Stimulated activated CD4-positive, alpha-beta T cell treated with anti-CD3 and anti-CD28 coated beads, TNF-alpha, amount 100 ng/mL, for 24 hours (primary cell): ENCODE data around the gene IDUA.
A peak's percentile ranks its signal among the peaks of the same experiment; 100 is the strongest.

Experiments used
- DNase-seq, 3 experiments: peaks; one replicate each; pipeline ENCODE4 v3.0.0-alpha.2; 2020; ENCODE audit warnings: low read depth in 3 of 3

IDUA gene

DNA sequence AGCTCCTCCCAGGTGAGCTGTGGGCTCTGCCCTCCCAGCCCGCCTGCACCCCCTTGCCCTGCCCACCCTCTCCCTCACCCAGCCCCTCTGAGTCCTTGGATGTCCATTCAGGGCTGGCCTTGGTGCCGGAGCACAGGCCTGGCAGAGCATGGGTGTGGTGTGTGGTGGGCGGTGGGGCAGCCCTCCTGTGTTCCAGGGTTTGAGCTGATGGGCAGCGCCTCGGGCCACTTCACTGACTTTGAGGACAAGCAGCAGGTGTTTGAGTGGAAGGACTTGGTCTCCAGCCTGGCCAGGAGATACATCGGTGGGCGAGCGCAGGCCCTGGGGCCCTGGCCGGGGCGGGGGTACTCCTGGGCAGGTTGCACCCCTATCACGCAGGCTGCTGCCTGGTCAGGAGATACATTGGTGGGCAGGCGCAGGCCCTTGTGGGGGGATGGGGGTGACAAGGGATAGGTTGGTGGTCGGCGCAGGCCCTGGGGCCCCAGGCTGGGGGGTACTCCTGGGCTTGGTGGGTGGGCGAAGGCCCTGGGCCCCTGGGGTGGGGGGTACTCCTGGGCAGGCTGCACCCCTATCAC is 13.9 kb downstream of the IDUA start:
- no peak for DNase-seq

DNA sequence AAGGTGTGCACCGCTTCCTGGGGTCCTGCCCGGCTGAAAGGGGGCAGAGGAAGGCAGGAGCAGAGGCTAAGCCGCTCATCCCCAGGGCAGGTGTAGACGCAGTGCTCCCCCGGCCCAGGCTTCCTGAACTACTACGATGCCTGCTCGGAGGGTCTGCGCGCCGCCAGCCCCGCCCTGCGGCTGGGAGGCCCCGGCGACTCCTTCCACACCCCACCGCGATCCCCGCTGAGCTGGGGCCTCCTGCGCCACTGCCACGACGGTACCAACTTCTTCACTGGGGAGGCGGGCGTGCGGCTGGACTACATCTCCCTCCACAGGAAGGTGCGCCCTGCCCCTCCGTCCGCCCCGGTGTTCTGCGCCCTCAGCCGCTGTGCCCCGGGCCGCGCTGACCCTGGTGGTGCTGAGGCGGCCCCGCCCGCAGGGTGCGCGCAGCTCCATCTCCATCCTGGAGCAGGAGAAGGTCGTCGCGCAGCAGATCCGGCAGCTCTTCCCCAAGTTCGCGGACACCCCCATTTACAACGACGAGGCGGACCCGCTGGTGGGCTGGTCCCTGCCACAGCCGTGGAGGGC is 14.8 kb downstream of the IDUA start:
- DNase-seq = no peak

DNA sequence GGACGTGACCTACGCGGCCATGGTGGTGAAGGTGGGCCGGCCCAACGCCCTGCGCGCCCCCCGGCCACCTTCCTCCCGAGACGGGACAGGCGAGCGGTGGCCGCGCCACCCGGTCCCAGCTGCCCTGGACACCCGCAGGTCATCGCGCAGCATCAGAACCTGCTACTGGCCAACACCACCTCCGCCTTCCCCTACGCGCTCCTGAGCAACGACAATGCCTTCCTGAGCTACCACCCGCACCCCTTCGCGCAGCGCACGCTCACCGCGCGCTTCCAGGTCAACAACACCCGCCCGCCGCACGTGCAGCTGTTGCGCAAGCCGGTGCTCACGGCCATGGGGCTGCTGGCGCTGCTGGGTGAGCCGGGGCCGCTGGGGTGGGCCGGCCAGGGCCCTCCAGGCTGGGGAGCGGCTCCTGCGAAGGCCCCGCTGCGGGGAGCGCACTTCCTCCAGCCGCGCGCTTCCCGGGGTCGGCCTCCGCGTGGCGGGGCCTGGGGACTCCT is 15.3 kb downstream of the IDUA start:
- DNase-seq = no peak

DNA sequence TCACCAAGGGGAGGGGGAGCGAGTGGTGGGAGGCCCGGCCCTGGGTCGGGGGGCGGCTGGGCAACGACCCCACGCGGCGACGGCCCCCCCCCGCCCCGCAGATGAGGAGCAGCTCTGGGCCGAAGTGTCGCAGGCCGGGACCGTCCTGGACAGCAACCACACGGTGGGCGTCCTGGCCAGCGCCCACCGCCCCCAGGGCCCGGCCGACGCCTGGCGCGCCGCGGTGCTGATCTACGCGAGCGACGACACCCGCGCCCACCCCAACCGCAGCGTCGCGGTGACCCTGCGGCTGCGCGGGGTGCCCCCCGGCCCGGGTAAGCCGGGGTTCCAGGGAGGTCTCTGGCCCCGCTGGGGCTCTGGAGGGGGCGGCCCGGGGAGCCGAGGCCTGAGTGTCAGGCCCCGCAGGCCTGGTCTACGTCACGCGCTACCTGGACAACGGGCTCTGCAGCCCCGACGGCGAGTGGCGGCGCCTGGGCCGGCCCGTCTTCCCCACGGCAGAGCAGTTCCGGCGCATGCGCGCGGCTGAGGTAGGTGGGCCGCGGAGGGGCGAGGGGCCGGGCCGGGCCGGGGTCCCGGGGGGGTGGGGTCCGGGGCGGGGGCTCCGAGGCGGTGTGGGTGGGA is 15.9 kb downstream of the IDUA start:
- DNase-seq = no peak

DNA sequence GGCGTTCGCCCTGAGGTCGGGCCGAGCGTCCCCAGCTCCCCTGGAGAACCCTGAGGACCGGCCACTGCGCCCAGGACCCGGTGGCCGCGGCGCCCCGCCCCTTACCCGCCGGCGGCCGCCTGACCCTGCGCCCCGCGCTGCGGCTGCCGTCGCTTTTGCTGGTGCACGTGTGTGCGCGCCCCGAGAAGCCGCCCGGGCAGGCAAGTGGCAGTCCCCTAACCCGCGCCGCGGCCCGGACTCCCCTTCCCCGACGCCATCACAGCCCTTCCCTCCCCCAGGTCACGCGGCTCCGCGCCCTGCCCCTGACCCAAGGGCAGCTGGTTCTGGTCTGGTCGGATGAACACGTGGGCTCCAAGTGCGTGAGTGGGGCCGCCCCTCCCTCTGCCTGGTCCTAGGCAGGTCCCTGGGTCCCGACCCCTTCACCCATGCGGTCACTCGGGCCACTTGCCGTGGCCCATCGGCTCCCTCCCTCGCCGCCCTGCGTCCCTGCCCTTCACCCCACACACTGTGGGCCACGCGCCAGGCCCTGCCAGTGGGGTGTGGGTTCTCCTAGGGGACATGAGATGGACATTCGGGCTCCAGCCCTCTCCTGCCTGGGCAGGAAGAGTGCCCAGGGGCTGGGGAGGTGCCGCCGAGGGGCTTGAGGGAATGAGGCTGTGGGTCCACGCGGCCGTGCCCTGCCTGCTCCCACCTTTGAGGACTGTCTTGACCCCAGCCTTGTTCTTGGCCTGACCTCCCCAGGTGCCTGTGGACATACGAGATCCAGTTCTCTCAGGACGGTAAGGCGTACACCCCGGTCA is 16.6 kb downstream of the IDUA start:
- no peak for DNase-seq

DNA sequence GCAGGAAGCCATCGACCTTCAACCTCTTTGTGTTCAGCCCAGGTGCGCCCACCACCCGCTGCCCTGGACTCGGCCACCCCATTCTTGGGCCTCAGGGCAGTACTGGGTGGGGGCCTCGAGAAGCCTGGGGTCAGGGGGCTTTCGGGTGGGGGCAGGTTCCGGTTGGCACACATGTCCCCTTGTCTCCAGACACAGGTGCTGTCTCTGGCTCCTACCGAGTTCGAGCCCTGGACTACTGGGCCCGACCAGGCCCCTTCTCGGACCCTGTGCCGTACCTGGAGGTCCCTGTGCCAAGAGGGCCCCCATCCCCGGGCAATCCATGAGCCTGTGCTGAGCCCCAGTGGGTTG is 17.2 kb downstream of the IDUA start:
- no peak for DNase-seq

DNA sequence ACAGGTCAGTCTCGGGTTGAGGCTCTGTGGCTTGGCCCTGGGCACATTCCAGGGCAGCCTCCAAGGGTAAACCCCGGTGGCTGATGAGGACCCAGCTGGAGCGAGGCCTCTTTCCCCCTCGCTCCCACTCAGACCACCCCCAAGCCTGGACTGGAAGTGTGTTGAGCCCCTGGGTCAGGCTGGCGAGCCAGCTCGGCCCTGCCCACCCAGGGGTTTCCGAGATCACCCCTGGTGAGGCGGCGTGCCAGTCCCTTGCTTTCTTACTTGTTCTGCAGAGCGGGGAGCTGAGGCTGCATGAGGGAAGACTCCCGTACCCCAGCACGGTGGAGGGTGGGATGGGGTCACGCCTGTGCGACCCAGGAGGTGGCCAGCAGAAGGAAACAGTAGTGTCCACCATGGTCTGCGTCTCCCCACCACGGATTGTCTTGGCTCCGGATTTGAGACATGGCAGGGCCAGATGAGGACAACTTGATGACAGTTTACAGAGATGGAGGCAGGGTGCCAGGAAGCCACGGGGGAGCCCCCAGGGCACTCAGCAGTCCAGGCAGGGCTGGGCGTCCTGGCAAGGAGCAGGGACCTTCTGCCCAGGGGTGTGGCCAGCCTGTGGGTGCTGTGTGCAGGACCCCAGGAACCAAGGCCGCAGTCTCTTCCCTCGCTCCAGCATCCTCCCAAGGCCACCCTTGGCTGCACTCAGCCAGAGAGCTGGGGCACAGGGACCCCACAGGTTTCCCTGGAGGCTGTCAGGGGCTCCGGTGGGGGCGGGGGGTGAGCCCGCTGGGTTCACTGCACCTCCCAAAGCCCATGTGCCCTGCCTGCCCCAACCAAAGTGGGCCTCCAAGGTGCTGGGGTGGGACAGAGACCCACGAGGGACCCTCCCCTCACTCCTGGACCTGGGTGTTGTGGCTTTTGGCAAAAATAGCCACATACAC is 18.0 kb downstream of the IDUA start:
- DNase-seq = no peak

DNA sequence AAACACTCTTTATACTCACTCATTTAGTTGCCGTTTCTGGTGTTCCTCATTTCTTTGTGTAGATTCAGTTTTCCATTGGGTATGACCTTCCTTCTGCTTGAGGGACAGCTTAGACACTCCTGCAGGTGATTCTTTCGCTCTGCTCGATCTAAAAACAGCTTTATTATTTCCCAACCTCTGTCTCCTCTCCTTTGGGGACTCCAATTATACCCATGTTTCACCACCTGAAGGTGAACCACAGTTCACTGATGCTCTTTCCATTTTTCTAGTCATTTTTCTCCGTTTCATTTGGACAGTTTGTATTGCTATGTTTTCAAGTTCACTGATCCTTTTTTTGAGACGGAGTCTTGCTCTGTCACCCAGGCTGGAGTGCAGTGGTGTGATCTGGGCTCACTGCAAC is 20.0 kb downstream of the IDUA start:
- no peak for DNase-seq

DNA sequence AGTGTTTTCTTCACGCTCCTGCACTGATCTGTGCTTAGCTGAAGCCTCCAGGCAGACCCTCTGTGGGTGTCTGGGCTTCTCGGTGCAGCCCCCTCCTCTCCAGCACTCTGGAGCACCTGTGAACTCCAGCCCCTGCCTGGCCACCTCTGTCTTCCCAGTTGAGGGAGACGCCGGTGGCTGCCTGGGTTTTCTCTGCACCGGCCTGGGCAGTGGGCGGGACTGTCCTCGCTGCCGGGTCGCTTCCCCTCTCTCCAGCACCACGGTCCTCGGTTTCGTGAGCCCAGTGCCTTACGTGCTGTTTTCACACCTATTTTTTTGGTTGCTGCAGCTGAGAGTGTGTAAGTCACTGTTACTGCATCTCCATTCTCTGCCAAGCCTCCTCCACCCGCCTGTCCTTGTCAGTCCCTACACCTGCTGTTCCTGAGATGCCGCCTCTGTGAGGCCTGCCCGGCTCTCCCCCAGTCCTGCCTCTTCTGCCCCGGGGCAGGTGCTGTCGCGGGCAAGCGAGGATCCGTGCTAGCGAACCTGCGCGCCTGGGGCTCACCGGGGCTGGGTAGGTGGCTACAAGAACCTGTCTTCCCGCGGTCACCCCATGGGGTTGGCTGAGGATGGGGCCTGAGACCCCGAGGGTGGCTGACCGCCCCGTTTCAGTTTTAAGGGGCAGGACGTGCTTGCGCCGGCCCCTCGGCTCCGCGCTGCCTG is 22.1 kb downstream of the IDUA start:
- DNase-seq = peak in 1 of 3 experiments; percentile 24

DNA sequence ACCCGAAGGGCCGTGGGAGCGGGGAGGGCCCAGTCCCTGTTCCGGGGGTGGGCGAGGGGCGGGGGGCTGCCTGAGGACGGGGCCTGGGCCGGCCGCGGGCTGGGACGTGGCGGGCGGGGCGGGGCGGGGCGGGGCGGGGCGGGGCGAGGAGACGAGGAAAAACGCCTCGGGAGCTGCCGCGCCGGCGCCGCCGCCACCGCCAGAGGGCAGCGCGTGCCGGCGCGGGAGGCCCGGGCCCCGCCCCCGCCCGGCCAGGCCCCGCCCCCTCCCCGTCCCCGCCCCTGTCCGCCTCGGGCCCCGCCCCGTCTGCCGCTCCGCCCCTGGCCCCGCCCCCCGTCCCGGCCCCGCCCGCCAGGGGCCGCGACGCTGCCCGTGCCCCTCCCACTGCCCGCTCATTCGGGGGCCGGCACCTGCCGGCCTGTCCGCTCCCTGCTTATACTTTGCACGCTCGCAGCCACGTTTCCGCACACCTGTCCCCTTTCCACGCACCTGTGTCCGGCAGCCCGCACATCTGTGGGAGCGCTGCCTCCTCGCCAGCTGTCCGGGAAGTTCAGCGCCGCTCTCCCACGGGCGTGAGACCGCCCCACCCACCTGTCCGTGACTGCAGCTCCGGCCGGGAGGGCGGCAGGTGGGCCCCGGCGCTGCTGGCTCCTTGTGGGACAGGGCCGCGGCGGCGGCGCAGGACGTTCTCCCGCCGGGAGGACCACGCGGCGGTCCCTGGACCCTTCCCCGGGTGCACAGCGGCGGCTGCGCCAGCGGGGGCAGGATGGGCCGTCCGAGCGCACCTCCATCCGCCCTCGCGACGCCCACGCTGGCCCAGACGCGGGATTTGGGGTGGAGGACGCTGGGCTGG is 22.9 kb downstream of the IDUA start:
- DNase-seq = peak in 2 of 3 experiments; percentile 45 to 61

DNA sequence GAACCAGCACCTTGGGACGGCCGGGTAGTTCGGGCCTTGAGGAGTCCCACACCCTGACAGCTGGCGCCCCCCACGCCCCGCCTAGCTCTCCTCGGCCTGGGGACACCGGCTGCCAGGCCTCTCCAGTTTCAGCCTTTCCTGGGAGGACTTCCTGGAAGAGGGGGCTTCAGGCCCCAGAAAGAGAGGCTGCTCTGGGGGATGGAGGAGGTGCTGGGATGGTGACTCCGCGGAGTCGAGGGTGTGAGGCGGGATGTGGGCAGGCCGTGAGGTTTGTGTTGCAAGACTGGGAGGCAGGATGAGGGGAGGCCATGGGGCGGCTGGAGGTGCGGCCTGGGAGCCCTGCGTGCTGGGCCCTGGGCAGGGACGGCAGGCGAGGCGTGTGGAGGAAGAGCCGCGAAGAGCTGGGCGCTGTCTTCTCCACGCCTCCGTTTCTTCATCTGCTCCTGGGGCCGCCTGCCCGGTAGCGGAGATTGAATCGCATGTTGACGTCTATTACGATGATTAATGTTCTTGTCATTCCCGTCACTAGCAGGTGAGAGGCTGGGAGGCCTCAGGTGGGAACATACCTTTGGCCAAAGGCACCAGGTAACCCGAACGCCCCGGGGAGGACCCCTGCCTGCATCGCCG is 23.7 kb downstream of the IDUA start:
- peak in 1 of 3 experiments; percentile 71 for DNase-seq

DNA sequence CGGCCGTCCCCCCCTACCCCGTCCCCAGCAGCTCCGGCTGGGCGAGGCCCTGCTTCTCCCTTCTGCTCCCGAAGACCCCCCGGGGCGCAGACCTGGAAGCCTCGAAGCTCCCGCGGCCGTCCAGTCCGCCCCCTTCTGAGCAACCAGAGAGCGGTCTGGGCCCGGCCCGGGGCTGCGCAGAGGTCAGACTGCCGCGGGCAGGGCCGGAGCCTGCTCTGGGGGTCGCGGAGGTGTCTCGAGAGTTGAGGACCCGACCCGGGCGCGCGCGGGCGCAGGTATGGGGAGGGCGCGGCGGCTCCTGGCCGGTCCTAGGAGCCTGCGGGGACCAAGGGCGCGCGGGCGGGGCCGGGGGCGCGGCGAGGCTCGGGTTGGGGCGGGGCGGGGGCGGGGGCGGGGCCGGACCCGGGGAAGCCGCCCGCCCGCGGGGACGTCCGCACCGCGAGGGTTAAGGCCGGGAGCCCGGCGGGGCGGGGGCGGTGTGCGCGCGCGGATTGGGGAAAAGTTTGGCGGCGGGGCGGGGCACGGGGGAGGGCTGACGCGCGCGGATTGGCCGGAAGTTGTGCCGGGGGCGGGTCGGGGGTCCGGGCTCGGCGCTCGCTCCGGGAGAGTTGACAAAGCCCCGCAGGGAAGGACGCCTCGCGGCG is 24.3 kb downstream of the IDUA start, which contains the start of gene FGFRL1:
Gene FGFRL1 (plus strand): TSS at position 605 of the 644 bp plus-strand sequence. CDS start 860 bp downstream, outside the sequence.
- DNase-seq = peak; percentile 79 to 94 (median 88)

DNA sequence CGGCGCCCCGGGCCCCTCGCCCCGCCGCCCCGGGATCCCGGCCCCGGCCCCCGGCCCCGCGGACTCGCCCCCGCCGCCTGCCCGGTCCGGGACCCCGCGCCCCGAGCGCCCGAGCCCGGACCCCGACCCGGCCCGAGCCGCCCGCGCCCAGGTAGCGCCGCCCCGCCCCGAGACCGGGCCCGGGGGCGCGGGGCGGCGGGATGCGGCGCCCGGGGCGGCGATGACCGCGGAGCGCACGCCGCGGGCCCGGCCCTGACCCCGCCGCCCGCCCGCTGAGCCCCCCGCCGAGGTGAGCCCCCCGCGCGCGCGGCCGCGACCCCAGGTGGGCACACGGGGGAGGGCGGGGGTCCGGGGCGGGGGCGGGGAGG is 24.8 kb downstream of the IDUA start:
- no peak for DNase-seq

DNA sequence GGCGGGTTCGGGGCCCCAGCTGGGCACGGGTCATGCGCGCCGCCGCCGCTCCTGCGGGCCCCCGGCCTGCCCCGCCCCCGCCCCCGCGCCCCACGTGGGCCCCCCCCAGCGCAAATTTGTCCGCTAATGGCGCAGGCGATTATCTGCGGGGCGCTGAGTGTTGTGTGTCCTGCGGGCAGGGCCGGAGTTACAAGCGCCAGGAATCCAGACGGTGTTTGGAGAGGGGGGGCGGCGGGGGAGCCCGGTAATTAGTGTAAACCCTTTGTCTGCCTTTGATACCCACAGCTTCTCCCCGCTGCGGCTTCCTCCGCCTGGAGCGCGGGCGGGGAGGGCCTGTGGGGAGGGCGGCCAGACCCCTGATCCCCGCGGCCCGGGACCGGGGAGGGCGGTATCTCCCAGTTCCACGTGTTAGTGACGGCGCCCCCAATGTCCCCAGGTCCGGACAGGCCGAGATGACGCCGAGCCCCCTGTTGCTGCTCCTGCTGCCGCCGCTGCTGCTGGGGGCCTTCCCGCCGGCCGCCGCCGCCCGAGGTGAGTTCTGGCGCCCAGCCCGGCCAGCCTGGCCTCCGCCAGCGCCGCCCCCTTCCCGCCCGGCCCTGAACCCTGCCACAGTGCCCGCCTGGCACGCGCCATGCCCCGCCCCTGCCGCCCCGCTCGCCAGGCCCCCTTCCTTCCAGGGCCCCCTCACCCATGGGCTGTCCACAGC is 25.3 kb downstream of the IDUA start:
- DNase-seq = peak in 1 of 3 experiments; percentile 25

DNA sequence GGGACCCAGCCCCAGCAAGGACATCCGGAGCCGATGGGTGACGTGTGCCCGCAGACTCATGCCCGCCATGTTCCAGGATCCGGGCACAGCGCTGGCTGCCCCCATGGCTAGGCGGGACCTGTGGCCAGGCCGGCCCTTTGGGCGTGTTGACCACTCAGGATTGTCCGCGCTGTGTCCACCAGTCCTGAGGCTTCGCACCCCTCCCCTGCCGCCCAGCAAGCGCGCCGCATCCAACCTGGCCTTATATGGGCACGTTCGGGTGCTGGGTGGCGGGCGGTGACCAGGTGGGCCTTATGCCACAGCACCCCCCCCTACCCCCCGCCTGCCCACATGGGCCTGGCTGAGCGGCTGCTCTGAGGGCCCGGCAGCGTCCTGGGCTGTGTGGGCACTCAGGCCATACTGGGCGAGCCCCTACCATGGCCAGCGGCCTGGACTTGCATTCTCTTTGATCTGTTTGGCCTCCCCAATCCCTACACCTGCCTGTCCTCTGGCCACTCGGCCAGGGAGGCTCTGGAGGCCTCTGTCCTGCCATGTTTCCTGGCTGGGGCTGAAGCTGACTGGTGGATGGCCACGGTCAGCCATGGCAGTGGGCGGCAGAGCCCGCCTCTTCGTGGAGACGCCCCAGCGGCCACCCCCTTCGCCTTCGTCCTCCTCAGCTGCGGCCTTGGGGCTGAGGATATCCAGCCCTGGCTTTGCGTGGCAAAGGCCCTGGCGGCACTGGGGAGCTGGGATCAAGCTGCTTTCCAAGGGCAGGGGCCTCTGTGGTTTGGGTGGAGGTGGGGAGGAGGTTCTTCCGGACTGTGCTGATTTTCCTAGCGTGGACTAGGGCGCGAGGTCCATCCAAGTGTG is 26.6 kb downstream of the IDUA start:
- no peak for DNase-seq

DNA sequence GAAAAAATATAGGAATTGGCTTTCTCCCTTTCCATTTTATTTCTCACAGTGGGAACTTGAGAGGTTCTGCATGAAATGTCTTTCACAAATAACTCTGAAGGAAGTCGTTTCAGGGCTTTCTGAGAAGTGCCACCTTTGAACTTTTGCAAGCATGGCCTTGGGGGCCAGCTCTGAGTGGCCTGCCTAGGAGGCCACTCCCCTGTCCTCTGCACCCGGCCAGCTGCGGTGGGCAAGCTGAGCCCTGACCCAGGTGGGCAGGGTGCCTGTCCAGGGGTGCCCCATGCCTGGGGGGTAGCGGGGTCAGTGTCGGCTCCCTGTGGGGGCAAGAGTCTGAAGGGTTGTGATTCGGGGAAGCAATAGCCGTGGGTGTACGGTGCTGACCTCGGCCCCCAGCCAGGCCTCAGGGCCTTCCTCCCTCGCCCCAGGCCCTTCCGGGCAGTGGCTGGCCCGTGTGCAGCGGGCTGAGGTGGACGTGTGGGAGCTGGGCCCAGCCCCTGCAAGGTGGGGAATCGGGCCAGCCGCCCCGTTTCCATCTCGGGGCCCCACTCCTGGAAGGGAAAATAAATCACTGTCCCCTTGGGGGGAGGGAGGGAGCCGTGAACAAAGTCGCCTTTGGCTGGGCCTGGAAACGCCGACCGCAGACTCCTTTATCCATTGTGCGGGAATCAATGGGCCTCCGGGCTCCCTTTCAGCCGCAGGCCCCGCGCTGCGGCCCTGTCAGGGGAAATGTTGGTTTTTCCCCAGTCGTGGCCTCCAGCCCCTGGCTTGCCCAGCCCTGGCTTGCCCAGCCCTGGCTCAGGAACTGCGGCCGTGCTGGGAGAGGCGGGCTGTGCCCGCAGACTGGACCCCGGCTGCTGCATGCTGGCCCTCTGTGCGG is 27.7 kb downstream of the IDUA start:
- no peak for DNase-seq
